SKM-1 (cell line): ENCODE measurements around the gene DAAM1.

ENCODE experiments used
- DNase-seq: peaks from one replicate; lab custom pipeline; 2025; ENCODE audit not compliant: unreplicated experiment; lab: John Stamatoyannopoulos, UW

The DAAM1 gene

DNA sequence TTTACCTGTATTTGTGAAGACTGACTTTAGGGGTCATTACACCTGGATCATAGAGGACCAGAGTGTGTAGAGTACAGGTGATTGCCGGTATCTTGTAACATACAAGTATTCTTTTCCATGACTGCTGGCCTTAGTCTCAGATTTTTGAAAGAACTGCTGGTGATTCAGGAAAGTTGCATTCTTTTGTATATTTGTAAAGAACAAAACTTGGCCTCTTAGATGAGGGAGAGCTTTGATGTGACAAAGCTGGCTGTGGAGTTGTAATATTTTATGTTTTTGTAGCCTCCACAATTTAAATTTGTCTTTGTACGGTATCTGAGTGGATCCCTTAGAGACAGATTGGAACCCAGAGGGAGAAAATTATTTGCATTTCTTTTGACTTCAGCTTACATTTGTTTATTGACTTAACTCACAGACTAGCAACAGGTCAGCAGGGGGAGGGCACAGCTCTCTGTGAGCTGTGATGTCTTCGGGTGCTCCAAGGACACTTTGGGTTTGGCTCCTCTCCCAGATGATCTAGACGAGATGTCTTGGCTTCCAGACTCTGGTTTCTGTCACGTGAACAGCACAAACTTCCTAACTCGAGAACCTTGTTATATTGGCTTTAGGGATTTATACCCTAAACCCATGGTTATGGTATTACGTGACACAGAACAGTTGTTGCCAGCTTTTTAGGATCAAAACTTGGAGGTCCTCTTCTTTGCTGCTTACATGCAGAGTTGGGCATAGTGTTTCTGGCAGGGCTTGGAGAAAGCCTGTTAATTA lies 65.9 kb downstream of the DAAM1 start:
- no peak for DNase-seq

DNA sequence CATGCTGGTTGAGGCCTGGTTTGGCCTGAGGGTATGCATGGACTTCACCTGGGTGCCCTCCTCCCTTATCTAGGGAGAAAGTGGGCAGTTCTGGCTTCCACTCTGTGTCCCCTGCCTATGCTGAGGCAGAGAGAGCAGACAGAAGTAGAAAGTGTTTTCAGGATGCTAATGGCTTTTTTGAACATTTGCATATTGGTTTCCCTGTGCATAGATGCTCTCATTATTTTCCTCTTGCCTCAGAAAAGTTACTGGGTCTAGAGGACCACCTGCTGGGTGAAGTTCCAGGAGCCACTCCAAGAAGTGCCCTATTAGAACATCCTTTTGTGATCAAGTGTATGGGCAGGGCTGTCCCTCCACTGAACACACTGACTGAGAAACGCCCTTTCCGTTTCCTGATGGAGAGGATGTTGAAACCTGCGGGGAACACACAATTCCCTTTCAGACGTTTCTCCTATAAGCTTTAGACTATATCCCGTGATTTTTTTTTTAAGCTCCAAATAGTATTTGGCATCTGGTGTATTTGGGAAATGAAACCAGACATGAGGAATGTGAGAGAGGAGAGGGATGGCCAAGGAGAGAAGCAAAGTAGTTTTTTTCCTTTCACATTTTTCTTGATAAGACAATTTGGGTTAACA lies 66.6 kb downstream of the DAAM1 start:
- DNase-seq: no peak

DNA sequence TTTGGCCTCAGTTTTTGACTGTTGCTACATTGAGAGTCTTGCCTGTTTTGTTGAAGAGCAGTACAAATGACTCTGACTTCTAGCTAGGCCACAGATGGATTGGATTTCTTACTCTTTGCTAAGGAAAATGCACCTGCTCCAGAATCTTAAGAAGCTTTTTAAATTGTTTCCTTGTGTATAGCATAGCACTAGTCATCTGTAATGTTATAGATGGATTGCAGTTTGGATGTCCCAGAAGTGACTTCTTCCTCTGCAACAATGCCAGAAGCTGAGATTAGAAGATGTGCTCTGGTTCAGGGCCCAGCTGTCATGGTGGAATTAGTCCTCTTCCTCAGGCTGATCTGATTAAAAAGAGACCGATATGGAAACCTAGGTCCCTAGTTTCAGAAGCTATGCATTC lies 67.9 kb downstream of the DAAM1 start:
- DNase-seq: no peak

DNA sequence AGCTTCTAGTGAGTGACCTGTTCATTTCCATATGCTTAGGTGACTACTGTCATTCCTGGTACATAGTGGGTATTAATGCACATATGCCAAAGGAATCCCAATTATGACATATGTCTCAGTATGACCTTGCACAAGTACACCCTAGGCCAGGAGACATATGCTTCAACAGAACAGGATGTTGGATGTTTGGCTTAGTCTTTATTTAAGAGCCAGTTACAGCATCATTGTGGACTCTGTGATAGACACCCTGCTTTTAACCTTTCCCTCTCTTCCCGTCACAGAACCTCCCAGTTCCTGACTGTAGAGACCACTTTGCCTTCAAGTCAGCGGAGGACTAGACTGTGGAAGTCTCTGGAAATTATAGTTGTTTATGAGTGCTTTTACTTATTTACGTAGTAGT lies 72.9 kb downstream of the DAAM1 start:
- no peak for DNase-seq

DNA sequence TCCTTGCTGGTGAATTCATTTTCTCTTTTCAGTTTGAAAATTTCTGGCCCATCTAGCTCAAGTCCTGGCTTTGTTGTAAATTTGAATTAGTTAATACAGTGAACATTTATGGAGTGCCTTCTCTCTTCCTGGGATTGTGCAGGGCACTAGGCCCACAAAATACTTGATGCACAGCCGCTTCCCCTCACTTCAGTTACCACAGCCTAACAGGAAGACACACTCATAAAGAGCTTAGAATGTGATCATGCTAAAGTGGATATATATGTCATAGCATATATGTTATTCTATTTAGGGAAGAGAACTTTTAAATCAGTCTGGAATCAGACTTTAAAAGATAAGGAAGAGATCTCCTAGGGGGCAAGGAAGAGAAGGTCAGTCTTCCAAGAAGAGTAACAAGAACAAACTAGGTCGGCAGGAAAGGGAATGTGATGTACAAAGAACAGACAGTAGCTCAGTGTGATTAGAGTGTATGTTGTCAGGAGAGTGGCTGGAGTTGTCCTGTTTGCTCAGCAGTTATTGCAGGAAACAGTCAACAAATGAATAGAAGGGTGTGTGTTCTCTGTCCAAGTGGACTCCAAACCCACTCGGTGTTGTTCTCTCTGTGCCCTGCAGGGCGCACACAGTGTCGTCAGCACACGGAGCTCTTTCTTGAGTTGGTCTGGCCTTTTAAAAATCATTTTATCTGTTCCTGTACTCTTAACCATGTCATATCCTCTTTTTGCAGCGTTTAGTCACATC lies 74.4 kb downstream of the DAAM1 start:
- no peak for DNase-seq

DNA sequence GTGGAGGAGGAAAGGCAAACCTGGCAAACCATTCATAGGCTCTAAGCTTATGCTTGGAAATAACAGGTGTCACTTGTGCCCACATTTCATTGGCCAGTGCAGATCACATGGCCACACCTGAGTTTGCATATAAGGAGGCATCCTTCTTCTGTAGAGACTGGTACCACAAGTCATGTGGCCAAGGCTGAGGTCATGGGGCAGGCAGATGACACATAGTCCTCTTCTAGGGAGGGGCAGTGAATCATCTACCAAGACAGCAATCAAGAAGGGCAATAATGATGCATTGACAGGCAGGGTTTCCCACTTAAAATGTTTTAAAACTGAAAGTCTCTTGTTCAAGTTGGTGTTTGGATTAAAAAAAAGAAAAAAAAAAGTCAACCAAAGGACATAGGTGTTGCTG lies 77.3 kb downstream of the DAAM1 start:
- no peak for DNase-seq

DNA sequence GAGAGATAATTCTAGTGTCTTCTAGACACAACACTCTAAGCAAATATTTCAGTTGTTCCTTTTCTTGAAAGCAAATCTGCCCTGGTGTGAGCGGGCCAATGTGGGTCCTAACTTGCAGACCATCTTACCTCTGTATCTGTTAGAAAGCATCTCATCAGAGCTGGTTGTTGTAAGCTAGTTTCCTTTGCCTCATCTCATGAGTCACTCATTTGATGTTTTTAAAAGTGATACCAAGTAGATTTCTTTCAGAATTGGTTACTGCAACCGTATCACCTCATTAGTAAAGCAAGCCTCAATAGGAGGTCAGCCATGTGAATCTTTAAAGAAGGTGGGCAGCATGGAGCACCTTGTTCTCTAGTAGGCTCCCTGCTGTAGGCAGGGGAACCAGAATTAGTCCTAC lies 78.6 kb downstream of the DAAM1 start:
- no peak for DNase-seq

DNA sequence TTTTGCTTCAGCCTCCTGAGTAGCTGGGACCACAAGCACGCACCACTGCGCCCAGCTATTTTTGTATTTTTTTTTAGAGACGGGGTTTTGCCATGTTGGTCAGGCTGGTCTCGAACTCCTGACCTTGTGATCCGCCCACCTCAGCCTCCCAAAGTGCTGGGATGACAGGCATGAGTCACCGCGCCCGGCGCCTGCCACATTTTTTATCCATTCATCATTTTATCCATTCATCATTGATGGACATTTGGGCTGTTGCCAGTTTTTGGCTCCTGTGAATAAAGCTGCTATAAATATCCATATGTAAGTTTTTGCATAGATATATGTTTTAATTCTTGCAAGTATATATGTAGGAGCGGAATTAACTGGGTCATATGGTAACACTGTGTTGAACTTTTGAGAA lies 79.5 kb downstream of the DAAM1 start:
- DNase-seq: no peak

DNA sequence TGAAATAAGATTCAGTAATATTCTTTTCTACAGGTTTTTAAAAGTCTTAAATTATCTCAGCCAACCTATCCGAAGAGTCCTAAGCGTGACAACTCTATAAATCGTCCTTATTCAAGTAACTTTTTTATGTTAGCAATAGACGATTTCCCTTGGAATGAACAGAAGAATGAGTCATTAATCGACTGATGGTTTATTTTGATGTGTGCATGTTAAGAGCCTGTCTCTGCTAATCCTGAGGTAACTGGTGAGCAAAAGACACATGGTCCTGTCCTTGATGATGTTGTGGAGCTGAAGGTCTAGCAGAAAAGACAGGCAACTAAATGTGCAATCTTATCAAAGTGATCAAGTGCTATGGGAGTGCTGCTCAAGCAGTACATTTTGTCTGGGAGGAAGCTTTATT lies 80.4 kb downstream of the DAAM1 start:
- no peak for DNase-seq

DNA sequence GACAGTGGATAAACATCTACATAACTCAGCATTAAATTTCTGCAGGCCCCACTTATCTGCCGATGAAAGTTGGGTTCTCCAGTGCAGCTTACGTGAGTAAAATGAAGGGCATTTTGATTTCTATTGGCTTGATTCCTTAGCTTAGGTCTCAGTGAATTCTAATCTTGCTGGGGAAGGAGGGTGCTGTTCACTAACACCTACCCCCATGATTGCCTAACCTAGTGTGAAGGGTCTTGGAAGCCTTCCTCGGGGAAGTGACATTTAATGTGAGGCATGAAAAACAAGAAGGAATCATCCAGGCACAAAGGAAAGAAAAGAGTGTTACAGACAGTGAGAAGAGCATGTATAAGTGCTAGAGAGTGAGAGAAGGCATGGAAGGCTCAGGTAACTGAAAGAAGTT lies 81.0 kb downstream of the DAAM1 start:
- no peak for DNase-seq

DNA sequence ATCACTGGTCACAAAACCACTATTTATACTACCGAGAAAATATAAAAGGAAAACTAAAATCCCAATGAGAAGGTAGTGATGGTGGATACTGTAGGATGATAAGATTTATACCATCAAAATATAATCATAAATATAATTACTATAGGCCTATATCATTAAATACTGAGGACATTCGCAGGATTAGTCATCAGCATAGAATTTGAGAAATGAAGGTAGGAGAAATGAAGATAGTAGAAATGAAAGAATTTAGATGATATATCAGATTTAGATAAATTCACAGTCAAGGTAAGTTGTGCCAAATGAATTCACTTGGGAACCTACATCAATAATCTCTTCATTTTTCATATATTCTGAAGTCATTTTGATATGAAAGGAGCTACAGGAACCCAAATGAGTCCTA lies 82.8 kb downstream of the DAAM1 start:
- DNase-seq: no peak

DNA sequence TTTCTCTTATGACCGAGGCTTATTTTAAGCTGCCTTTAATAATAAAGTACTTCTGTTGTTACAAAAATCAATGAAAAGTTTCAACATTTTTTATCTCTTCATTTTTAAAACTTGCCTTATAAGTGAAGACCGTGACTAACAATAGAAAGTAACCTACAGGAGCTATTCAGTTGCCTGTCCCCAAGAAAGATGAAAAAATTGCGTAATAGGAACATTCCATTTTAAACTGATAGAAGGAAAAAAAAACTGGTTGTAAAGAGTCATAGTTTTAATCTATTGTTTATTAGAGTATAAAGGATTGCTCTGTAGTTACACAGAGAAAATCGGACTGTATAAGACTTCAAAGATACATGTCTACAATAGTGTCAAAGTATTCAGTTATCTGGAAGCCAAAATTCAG lies 83.3 kb downstream of the DAAM1 start:
- no peak for DNase-seq

DNA sequence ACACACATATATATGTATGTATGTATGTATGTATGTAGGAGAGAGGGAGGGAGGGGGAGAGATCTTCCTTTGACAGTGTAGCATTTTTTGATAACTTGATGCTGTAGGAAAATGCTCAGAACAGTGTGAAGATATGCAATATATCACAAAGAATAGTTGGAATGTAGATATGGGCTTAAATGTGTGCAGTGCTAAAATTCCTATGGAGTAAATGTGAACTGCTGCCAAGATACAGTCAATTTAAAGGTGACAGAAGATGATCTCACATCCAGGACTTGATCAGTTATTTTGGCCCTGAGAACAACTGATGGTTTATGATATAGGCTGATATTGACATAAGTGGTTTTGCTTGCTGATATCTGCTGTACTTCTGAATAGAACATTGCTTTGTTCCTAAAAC lies 84.2 kb downstream of the DAAM1 start:
- no peak for DNase-seq

DNA sequence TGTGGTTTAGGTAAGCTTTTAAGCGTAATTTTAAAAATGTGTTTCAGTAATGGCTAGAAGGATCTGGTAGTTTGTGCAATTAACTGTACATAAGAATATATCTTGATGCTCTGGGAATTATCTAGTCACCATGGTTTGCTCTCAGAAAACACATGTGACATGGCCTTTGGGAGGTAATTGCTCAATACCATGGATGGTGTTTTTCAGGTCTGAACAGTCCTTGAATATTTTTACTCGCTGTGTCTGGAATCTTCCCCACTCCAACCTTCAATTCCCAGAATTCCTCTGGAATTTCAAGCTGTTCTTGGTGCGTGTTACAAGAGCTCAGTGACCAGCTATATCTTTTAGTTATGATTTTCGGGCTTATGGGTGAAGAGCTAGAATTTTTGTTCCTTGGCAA lies 85.3 kb downstream of the DAAM1 start:
- DNase-seq: no peak

DNA sequence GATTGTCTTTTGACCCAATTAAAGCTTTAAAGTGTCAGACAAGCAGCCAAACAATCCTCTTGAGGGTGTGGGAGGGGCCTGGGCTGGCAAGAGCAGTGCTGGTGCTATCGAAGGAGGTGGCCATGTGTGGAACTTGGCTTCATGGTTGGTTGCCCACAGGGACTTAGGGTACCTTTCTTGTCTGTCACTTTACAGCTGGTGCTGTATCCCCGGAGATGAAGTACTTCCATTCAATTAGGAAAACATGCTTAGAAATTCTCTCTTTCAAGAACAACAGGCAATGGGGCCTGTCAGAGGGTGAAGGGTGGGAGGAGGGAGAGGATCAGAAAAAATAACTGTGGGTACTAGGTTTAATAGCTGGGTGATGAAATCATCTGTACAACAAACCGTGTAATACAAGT lies 86.5 kb downstream of the DAAM1 start:
- no peak for DNase-seq

DNA sequence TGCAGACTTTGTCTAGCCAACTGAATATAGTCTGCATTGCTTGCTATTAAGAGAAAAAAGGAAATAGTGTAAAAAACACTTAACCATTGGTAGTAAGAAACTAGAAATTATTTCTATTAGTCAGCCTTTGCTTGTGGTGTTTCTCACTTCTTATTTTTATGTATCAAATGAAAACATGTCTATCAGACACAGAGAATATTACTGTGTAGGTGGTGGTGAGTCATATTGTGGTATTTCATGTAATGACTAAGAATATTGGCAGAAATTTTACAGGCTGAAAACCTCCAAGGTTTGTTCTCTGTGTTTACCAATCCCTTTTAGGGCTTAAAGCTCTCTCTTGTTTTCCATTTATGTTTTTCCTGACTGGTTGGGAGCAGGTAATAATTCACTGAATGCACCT lies 87.2 kb downstream of the DAAM1 start:
- no peak for DNase-seq

DNA sequence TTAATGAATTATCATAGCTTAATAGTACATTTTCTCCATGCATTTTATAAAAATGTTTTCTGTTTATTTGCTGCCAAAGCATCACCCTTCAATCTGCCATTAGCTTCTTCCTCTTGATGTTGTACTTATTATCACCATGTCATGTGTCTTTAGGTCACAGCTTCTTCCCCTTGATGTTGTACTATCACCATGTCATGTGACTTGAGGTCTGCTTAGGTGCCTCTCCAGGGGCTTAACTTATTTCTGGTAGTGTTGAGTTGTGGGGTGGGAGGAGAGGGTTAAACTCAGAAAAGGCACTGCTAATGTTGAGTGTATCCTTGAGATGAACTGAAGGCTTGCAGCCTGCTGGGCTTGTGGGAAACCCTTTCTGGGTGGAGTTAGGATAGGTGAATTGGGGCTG lies 87.8 kb downstream of the DAAM1 start:
- DNase-seq: no peak

DNA sequence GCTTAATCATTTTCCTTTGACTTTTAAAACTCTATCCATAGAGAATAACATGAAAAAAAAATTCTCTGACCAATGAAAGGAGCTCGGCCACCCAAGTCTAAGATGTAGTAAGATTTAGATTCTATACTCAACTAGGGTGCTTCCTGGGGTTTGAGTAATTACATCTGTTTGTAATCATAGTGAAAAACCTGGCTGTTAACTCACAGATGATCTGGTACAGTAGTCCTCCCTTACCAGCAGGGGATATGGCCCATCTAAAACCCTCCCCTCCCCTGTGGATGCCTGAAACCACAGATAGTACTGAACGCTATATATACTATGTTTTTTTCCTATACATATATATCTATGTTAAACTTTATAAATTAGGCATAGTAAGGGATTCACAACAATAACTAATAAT lies 89.2 kb downstream of the DAAM1 start:
- no peak for DNase-seq

DNA sequence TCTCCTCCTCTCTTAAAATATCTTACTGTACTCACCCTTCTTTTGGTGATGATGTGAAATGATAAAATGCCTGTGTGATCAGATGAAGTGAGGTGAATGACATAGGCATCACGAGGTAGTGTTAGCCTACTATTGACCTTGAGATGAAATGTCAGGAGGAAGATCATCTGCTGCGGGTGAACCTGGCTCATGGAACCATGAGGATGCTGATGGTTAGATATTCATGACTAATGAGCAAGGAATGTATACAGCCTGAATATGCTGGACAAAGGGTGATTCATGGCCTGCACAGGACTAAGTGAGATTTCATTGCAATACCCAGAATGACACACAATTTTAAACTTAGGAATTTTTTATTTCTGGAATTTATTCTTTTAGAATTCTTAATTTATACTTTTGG lies 89.6 kb downstream of the DAAM1 start:
- no peak for DNase-seq

DNA sequence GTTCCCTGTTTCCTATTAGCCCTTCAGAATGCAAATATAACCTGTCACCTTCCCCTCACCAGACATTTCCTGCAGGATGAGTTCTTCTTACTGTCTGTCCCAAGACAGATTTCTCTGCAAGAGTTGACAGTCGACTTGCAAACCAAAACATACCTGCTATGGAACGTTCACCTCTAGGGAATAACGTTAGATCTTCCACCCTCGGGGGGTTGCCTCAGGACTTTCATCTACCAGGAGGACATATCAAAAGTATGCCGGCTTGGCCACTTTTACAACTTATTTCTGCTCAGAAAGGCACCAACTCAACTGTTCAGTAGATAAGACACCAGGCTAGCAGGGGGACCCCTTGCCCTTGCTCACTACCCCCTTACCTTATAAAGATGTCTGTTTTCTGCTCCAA lies 92.5 kb downstream of the DAAM1 start:
- DNase-seq: no peak

DNA sequence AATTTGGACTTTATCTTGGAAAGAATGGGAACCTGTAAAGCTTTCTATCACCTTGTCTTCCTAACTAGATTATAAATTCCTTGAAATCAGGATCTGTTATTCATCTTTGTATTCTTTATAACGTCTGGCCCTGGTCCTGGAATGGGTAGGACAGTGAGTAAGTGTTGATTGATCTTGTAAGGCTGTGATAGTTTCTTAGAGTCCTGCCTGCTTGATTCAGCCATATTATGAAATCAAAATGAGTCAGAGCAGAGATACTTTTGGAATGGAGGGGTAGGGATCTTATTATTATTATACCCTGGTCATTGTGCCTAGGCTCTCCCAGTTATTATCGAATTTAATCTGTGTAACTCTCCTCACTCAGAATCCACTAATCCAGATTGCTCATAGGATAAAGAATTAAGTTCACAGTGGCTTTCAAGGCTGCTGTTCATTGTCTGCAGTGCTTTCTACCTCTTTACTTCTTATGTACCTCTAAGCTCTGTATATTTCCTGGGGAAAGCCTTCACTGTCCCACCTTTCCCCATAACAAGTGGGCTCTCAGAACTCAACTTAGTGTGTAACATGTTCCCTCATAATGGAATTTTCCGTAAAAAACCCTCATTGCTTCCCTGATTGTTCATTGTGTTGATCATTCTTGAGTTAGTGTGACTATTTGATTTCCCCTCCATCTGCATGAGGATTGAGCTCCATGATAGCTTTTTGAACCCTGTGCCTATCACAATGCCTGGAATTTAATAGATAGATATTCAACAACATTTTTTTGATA lies 93.3 kb downstream of the DAAM1 start:
- no peak for DNase-seq

DNA sequence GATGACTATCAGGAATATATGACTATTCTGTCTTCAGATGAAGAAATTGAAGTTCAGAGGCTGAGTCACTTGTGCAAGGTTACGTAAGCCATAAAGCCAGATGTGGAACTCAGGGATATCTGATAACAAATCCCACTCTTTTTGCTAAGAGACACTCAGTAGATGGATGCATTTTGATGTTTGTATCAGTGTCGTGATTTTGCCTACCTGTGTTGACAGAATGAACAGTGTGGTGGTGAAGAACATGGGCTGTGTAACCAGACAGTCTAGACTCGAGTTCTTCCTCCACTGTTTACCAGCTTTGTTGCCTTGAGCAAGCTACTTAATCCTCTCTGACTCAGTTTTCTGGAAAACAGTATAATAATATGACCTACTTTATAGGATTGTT lies 93.9 kb downstream of the DAAM1 start:
- no peak for DNase-seq
